IPS-18a (cell line): ENCODE measurements around the gene ATP8A2.
"Not testable (repeated sequence)": the region's sequence is repeated elsewhere in the genome, so short reads cannot be mapped to it uniquely, and the experiment has no call there.

Source experiments
- H3K27ac ChIP-seq: one replicate; pipeline ENCODE4 v1.5.1; 2013; ENCODE audit warnings: low read length
- H3K27me3 ChIP-seq: one replicate; pipeline ENCODE4 v1.6.1; 2013; ENCODE audit warnings: mild to moderate bottlenecking, low read length; ENCODE audit not compliant: control insufficient read depth, insufficient read depth
- H3K36me3 ChIP-seq: one replicate; pipeline ENCODE4 v1.6.1; 2013; ENCODE audit warnings: low read depth, low read length; ENCODE audit not compliant: control insufficient read depth
- H3K4me1 ChIP-seq: one replicate; pipeline ENCODE4 v1.6.1; 2013; ENCODE audit warnings: low read depth, low read length; ENCODE audit not compliant: control insufficient read depth
- H3K4me3 ChIP-seq: one replicate; pipeline ENCODE4 v1.5.1; 2013; ENCODE audit warnings: low read length
- H3K9ac ChIP-seq: one replicate; pipeline ENCODE4 v1.6.1; 2013; ENCODE audit warnings: mild to moderate bottlenecking, low read length, moderate library complexity
- H3K9me3 ChIP-seq: one replicate; pipeline ENCODE4 v1.6.1; 2013; ENCODE audit warnings: low read depth, low read length; ENCODE audit not compliant: control insufficient read depth

Gene ATP8A2

DNA sequence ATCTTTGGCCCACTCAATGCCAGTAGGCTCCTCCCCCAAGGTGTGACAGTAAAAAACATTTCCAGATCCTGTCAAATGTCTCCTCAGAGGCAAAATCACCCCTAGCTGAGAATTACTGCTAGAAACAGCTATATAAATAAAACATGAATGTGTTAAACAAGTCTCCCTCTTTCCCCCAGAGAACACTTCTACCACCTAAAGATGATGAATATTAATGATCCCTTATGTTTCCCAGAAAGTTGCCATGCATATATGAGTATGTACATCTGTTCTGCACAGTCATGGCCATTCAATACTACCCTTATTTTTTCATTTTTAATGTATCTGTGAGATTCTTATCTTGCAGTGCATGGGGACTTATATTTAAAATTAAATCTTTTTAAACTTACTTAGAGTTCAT, 450.0 kb downstream of the ATP8A2 start:
- Histone ChIP-seq H3K9me3 (no peaks in the 10 kb centered on the region), H3K27ac (no peak overlapping the region), H3K4me1 (peaks cover 9% of the 10 kb centered on the region), H3K27me3 (no peaks in the 10 kb centered on the region), H3K36me3 (no peaks in the 10 kb centered on the region), H3K4me3 (no peak overlapping the region), H3K9ac (no peak overlapping the region)

DNA sequence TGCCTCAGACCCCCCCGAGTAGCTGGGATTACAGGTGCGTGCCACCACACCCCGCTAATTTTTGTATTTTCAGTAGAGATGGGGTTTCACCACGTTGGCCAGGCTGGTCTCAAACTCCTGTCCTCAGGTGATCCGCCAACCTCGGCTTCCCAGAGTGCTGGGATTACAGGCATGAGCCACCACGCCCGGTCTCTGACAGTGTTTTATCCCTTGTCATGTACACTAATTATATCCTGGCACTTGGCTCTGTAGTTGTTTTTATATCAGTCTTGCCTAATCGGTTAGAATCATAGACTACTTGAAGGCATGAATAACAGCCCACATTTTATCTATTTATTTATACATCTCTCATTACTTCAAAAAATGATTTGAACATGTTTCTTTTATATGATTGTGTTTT, 455.4 kb downstream of the ATP8A2 start:
- H3K4me1 ChIP-seq, H3K9ac ChIP-seq, H3K36me3 ChIP-seq, H3K9me3 ChIP-seq, H3K27me3 ChIP-seq, H3K4me3 ChIP-seq, H3K27ac ChIP-seq: not testable (repeated sequence)

DNA sequence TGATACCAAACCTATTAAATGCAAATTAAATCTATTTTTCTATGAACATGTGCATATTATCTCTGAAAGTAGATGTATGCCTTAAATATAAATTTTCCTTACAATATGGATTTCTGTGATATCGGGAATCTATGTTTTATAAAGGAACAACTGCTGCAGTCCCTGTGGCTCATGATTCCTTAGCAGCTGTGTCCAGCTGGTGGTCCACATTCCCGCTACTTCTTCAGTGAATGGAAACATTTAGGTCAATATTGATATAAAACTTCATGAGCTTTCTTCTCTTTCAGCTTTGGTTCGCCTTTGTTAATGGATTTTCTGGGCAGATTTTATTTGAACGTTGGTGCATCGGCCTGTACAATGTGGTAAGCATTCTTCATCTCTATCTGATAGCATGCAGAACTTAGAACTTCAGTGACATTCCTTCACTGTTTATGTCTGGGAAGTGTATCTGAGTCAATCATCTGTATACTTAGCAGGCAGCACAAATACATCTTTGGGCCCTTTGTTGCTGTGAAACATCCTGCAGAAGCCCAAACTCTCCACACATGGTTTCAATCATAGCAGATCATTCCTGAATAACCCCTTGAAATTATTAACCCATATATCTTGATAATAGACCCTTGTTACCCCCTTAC, 456.2 kb downstream of the ATP8A2 start:
- no peaks in the 10 kb centered on the region for H3K36me3 ChIP-seq
- H3K27ac ChIP-seq, result no peak overlapping the region
- no peaks in the 10 kb centered on the region for H3K4me1 ChIP-seq
- H3K9me3 ChIP-seq, result no peaks in the 10 kb centered on the region
- no peak overlapping the region for H3K4me3 ChIP-seq
- H3K27me3 ChIP-seq, result no peaks in the 10 kb centered on the region
- H3K9ac ChIP-seq, result no peak overlapping the region

DNA sequence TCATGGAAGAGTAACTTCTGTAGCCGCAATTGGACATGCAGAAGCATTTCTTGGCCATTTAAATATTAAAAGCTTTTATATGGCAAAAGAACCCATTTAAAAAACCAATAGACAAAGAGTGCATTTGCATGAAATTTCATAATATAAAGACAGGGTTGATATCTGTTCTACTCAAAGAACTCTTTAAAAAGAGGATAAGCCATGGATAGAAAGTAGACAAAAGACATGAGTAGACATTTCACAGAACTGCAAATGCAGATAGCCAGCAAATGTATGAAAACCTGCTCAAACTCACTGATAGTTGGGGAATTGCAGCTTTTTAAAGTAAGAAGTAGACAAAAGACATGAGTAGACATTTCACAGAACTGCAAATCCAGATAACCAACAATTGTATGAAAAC, 462.0 kb downstream of the ATP8A2 start:
- no peaks in the 10 kb centered on the region for H3K4me1 ChIP-seq
- H3K9ac ChIP-seq, result no peak overlapping the region
- H3K36me3 ChIP-seq, result no peaks in the 10 kb centered on the region
- no peaks in the 10 kb centered on the region for H3K9me3 ChIP-seq
- H3K27me3 ChIP-seq, result no peaks in the 10 kb centered on the region
- H3K4me3 ChIP-seq, result no peak overlapping the region
- H3K27ac ChIP-seq, result no peak overlapping the region

DNA sequence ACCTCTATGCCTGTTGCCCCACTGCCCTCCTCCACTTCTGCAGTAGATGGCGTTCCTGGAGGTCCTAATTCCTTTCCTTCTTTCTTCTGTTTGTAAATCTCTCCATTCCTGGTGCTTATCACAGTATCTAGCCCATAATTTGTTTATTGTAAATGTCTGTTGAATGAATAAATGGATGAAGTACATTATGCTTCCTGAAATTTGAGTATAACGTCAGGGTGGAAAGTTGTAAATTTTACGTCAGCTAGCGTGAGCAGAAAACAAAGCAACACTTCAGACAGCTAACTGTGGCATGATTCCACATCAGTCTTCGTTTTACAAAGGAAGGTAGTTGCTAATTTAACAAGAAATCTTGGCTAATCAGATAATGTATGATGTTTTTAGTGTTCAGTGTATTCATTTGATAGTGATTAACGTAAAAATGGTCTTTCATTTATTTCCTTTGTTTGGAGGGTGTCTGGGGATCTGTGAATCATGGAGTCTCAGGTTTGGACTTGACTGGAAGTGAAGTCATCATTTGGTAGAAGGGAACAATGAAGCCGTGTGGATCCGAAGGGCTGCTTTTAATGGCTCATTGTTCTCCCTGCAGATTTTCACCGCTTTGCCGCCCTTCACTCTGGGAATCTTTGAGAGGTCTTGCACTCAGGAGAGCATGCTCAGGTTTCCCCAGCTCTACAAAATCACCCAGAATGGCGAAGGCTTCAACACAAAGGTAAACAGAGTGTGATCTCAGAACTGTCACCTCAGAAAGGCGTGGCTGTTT, 465.0 kb downstream of the ATP8A2 start:
- no peak overlapping the region for H3K4me3 ChIP-seq
- H3K27me3 ChIP-seq, result no peaks in the 10 kb centered on the region
- H3K36me3 ChIP-seq, result no peaks in the 10 kb centered on the region
- H3K9me3 ChIP-seq, result no peaks in the 10 kb centered on the region
- no peak overlapping the region for H3K9ac ChIP-seq
- H3K4me1 ChIP-seq, result no peaks in the 10 kb centered on the region
- no peak overlapping the region for H3K27ac ChIP-seq

DNA sequence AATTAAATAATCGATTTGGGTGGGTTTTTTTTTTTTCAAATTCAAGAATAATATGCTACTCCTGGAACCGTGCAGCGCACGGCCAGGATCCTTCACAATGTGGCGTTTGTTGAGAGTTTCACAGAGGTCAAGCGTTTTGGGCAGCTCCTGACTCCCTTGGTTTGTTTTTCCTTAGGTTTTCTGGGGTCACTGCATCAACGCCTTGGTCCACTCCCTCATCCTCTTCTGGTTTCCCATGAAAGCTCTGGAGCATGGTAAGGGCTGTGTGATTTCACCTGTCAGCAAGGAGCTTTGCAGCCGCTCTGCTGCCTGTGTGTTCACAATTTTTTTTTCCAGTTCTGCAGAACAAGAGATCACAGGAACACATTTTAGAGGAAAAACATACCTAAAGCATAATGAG, 467.6 kb downstream of the ATP8A2 start:
- H3K36me3 ChIP-seq, result no peaks in the 10 kb centered on the region
- H3K27me3 ChIP-seq, result no peaks in the 10 kb centered on the region
- H3K4me3 ChIP-seq, result no peak overlapping the region
- H3K4me1 ChIP-seq, result no peaks in the 10 kb centered on the region
- no peak overlapping the region for H3K9ac ChIP-seq
- H3K9me3 ChIP-seq, result no peaks in the 10 kb centered on the region
- H3K27ac ChIP-seq, result no peak overlapping the region

DNA sequence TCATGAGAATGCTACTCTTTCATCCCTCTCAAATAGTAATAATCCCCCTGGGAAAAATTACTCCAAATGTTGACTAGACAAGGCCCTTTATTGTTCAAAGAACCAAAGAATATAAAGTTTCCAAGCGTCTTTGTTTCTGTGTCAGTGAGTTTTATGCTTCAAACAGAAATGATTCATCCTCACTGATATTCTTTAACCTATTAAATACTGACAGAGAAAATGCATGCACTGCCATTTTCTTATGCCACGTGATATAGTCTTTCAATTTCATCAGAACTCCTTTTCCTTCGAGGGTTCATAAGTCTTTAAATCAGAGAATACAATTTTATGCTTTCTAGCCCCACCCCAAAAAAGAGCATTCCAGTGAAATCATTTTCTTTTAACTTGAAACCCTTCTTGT, 468.5 kb downstream of the ATP8A2 start:
- no peaks in the 10 kb centered on the region for H3K4me1 ChIP-seq
- H3K9me3 ChIP-seq, result no peaks in the 10 kb centered on the region
- no peak overlapping the region for H3K27ac ChIP-seq
- H3K9ac ChIP-seq, result no peak overlapping the region
- H3K36me3 ChIP-seq, result no peaks in the 10 kb centered on the region
- H3K4me3 ChIP-seq, result no peak overlapping the region
- H3K27me3 ChIP-seq, result no peaks in the 10 kb centered on the region

DNA sequence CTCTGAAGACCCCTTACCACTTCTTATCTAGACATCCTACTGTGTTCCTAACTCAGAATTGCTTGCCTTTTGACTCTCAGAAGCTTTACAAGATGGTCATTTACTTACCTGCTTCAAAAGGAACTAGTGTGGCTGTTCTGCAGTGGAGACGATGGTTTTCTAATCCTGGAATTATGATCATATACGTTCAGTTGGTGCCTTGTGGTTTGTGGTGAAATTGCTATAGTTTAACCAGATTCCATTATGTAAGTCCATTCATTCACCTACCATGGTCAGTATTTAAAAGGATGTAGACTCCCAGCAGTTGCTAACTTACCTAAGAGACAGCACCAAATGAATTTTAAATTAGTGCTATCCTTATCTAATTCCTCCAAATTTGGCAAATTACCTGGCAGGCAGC, 469.2 kb downstream of the ATP8A2 start:
- H3K9ac ChIP-seq, result no peak overlapping the region

DNA sequence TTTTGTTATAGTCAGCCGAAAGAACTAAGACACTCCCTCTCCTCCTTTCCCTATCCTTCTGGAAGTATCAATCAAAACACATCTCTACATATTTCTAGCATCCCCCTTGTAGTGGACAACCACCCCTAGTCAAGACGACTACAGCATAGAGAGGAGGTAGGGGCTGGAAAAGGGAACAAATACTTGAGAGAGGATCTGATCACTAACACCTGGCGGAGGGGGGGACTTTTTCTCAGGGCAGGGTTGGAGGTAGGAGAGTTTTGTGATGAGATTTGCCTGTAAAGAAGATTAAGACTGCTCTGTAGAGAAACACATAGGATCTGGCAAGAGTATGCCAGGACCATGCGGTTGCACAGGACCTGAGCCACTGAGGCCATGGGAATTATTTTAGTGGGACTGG, 471.9 kb downstream of the ATP8A2 start:
- Histone ChIP-seq H3K4me1 (peaks cover 18% of the 10 kb centered on the region), H3K4me3 (no peak overlapping the region), H3K36me3 (no peaks in the 10 kb centered on the region), H3K27ac (no peak overlapping the region), H3K27me3 (no peaks in the 10 kb centered on the region), H3K9me3 (no peaks in the 10 kb centered on the region), H3K9ac (no peak overlapping the region)

More for the DNA sequence above, 469.2 kb downstream of the ATP8A2 start:
- no peak overlapping the region for H3K4me3 ChIP-seq
- H3K27ac ChIP-seq, result no peak overlapping the region
- no peaks in the 10 kb centered on the region for H3K36me3 ChIP-seq
- no peaks in the 10 kb centered on the region for H3K4me1 ChIP-seq
- H3K9me3 ChIP-seq, result no peaks in the 10 kb centered on the region
- no peaks in the 10 kb centered on the region for H3K27me3 ChIP-seq

DNA sequence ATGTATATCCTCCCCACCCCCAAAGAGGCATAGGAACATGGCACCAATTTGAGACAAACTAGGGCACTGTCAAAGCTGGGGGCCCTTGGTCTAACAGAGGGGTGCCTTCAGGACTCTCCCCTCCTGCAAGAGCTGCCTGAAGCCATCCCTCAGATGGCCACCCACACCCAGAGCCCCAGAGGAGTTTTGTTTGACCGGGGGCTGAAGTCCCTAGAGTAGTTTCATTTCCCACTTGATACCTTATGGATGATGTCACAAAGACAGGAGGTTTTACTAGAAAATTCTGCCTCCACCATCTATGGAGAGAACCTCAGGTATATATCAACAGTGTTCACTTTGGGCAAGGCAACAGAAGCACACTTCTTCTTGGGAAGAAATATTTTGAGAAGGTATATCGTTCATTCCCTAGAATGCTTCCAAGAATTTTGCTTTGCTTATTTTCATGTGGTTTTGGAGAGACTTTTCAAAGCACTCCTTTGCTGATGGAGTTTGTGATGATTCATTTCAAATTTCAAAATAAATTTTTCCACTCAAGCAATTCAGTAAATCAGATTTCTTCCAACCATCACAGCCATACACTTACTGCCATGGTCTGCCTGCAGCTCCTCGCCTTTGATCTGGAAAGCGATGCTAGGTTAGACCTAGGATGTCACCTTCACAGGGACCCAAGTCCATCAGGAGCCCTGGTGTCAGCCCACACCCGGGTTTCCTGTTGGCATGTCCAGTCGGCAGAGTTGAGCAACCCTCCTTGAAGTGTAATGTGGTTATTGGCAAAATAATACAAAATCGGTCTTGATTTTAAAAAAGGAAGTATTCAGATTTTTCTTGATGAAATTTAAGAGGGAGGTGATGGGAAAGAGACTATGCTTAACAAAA, 473.0 kb downstream of the ATP8A2 start:
- H3K27ac ChIP-seq, result no peak overlapping the region
- peaks cover 26% of the 10 kb centered on the region for H3K4me1 ChIP-seq
- no peaks in the 10 kb centered on the region for H3K36me3 ChIP-seq
- no peak overlapping the region for H3K4me3 ChIP-seq
- H3K9ac ChIP-seq, result no peak overlapping the region
- no peaks in the 10 kb centered on the region for H3K27me3 ChIP-seq
- H3K9me3 ChIP-seq, result no peaks in the 10 kb centered on the region

DNA sequence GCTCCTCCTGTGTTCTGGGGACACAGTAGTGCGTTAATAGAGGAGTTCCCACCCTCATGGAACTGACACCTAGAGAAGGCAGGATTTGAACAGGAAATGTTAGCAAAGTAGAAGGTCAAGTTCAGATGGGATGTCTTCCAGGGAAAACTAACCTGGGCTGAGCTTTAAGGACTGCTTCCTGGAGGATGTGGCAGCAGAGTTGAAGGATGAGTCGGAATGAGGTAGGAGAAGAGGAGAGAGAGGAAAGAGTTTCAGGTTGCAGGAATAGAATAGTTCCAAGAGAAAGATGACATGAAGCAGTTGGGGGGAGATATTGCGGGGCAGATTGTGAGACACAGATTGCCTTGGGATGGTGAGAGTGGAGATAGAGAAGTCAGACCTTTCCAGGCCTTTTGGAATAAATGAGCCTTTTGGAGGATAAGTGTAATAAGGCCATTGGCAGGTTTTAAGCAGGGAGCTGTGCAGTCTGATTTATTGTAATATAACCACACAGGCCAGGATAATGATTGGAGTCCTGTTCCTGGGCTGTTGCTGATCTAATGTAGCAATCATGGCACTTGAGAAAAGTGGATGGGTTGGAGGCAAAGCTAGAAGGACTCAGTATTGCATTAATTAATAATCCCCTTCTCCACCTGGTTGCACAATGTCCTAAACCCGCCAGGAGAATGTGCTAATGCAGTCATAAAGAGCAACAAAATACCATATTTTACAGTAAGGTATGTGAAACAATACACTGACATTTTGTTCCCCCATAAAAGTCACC, 474.6 kb downstream of the ATP8A2 start:
- no peak overlapping the region for H3K27ac ChIP-seq
- H3K9me3 ChIP-seq, result no peaks in the 10 kb centered on the region
- H3K9ac ChIP-seq, result no peak overlapping the region
- peaks cover 29% of the 10 kb centered on the region for H3K4me1 ChIP-seq
- no peak overlapping the region for H3K4me3 ChIP-seq
- no peaks in the 10 kb centered on the region for H3K27me3 ChIP-seq
- H3K36me3 ChIP-seq, result no peaks in the 10 kb centered on the region
